Measurements from ENCODE around the gene SERTAD3. TPM values are rescaled to one million over a fixed set of nuclear protein-coding genes. Genes with fewer than 3 reads are reported as not detected.

The SERTAD3 gene
- total RNA-seq, 2 donors from 2014 or later = 47.7 to 62.6 TPM

DNA sequence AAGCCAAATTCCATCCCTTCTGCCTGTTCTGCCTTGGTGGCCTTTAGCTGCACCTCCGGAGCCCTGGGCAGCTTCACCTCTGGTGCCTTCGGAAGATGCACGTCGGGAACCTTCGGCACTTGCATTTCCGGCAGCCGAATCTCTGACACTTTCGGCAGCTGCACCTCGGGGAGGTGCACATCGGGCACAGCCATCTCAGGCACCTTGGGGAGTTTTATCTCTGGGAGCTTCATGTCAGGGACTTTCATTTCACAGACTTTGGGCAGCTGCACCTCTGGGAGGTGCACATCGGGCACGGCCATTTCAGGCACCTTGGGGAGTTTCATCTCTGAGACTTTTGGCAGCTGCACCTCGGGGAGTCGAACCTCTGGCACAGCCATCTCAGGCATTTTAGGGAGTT, 48.2 kb downstream of the SERTAD3 start:
- Mint-ChIP-seq H3K27ac (no peak overlapping the region), H3K27me3 (ENCODE audit: insufficient read depth) (peaks cover 43% of the 10 kb centered on the region), H3K36me3 (ENCODE audit: low read depth) (no peaks in the 10 kb centered on the region), H3K9me3 (no peaks in the 10 kb centered on the region), H3K4me3 (no peak overlapping the region), H3K4me1 (no peaks in the 10 kb centered on the region)
- WGBS, 2 experiments (ENCODE audit: insufficient coverage in 1 of 2, insufficient read length in 1 of 2) = 93 to 94% methylated on average over 11 to 14 of the region's 14 CpGs
- TF ChIP-seq, protein P1, sequence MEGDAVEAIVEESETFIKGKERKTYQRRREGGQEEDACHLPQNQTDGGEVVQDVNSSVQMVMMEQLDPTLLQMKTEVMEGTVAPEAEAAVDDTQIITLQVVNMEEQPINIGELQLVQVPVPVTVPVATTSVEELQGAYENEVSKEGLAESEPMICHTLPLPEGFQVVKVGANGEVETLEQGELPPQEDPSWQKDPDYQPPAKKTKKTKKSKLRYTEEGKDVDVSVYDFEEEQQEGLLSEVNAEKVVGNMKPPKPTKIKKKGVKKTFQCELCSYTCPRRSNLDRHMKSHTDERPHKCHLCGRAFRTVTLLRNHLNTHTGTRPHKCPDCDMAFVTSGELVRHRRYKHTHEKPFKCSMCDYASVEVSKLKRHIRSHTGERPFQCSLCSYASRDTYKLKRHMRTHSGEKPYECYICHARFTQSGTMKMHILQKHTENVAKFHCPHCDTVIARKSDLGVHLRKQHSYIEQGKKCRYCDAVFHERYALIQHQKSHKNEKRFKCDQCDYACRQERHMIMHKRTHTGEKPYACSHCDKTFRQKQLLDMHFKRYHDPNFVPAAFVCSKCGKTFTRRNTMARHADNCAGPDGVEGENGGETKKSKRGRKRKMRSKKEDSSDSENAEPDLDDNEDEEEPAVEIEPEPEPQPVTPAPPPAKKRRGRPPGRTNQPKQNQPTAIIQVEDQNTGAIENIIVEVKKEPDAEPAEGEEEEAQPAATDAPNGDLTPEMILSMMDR (conservative IDR thresholded peaks at IDR 0.05) = no peak
- Histone ChIP-seq H3K36me3 (ENCODE audit: control insufficient read depth, insufficient read depth, low read length) (no peaks in the 10 kb centered on the region), H3K9me3 (ENCODE audit: control insufficient read depth, low read length) (no peaks in the 10 kb centered on the region), H3K4me1 (ENCODE audit: control insufficient read depth, insufficient read depth, low read length) (no peaks in the 10 kb centered on the region), H3K27ac (ENCODE audit: low read depth, low read length) (no peak overlapping the region), H3K9ac (ENCODE audit: extremely low read depth, low read length, poor library complexity, severe bottlenecking) (no peak overlapping the region), H3K27me3 (ENCODE audit: control insufficient read depth, insufficient read depth, low read length, poor library complexity, severe bottlenecking) (no peaks in the 10 kb centered on the region), H3K4me3 (ENCODE audit: low read length) (no peak overlapping the region)
- no peak for DNase-seq

DNA sequence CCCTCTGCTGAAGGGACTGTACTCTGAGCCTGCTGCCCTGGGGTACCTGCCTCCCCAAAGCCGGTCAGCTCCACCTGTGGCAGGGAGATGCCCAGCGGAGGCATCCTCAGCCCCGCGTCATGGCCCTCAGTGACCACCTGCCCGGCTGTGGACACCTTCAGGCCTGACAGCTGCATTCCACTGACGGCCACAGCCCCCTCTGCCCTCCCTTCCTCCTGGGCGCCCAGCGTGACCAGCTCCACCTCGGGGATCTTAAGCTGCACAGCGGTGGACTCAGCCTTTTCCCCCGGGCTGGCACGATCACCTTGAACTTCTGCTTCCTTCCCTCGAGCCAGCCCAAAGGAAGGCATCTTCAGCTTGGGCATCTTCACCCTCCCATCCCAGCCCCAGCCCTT, 49.3 kb downstream of the SERTAD3 start:
- no peak for DNase-seq
- WGBS, 2 experiments (ENCODE audit: insufficient coverage in 1 of 2, insufficient read length in 1 of 2) = 81 to 85% methylated on average over 13 of the region's 13 CpGs
- Histone ChIP-seq H3K27ac (ENCODE audit: low read depth, low read length) (no peak overlapping the region), H3K4me3 (ENCODE audit: low read length) (no peak overlapping the region), H3K4me1 (ENCODE audit: control insufficient read depth, insufficient read depth, low read length) (no peaks in the 10 kb centered on the region), H3K9ac (ENCODE audit: extremely low read depth, low read length, poor library complexity, severe bottlenecking) (no peak overlapping the region), H3K27me3 (ENCODE audit: control insufficient read depth, insufficient read depth, low read length, poor library complexity, severe bottlenecking) (no peaks in the 10 kb centered on the region), H3K9me3 (ENCODE audit: control insufficient read depth, low read length) (no peaks in the 10 kb centered on the region), H3K36me3 (ENCODE audit: control insufficient read depth, insufficient read depth, low read length) (no peaks in the 10 kb centered on the region)
- Mint-ChIP-seq H3K9me3 (no peaks in the 10 kb centered on the region), H3K36me3 (ENCODE audit: low read depth) (no peaks in the 10 kb centered on the region), H3K4me1 (peaks cover 4% of the 10 kb centered on the region), H3K27ac (no peak overlapping the region), H3K27me3 (ENCODE audit: insufficient read depth) (peaks cover 36% of the 10 kb centered on the region), H3K4me3 (no peak overlapping the region)
- TF ChIP-seq, protein P1 (conservative IDR thresholded peaks at IDR 0.05) = no peak

DNA sequence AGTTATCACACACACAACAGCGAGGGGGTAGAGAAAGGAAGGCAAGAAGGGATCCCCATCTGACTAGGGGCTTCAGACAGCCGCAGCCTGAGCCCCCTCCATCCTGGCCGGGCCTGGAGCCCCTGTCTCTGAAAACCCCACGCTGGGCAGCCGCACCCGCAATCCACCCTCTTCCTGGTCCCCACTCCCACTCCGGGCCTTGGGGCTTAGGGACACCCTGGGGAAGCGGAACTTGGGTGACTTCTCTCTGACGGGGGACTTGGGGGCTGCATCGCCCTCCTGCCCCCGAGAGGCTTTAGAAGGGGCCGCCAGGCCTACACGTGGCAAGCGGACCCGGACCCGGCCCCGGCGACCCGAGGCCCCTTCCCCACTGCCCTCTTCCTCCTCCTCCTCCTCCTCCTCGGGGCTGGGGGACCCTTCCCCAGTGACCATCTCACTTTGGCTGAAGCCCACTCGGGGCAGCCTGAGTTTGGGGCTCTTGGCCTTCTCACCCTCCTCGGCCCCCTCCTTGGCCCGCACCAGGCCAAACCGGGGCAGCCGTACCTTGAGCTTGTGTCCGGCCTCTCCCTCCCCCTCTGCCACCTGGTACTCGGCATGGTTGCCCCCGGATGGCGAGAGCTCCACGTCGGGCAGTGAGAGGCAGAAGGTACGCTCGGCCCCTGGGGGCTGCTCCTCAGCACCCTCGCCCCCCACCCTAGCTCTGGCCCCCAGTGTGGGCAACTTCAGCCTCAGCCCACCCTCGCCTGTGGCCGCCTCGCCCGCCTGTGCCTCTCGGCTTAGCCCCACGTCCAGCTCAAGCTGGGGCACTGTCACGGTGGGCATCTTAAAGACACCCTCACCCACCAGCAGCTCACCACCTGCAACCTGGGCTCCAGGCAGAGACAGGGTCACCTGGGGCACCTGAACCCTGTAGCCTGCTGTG, 50.0 kb downstream of the SERTAD3 start:
- H3K36me3 Mint-ChIP-seq (ENCODE audit: low read depth) = no peaks in the 10 kb centered on the region
- Histone ChIP-seq H3K4me1 (ENCODE audit: control insufficient read depth, insufficient read depth, low read length) (no peaks in the 10 kb centered on the region), H3K9me3 (ENCODE audit: control insufficient read depth, low read length) (no peaks in the 10 kb centered on the region), H3K27me3 (ENCODE audit: control insufficient read depth, insufficient read depth, low read length, poor library complexity, severe bottlenecking) (no peaks in the 10 kb centered on the region), H3K27ac (ENCODE audit: low read depth, low read length) (no peak overlapping the region), H3K9ac (ENCODE audit: extremely low read depth, low read length, poor library complexity, severe bottlenecking) (no peak overlapping the region), H3K36me3 (ENCODE audit: control insufficient read depth, insufficient read depth, low read length) (no peaks in the 10 kb centered on the region), H3K4me3 (ENCODE audit: low read length) (no peak overlapping the region)
- no peak for DNase-seq
- TF ChIP-seq, protein P1 (conservative IDR thresholded peaks at IDR 0.05) = no peak
- WGBS, 2 experiments (ENCODE audit: insufficient coverage in 1 of 2, insufficient read length in 1 of 2) = 89 to 95% methylated on average over 16 to 41 of the region's 41 CpGs
- no peak overlapping the region for H3K27ac Mint-ChIP-seq
- peaks cover 4% of the 10 kb centered on the region for H3K4me1 Mint-ChIP-seq
- no peaks in the 10 kb centered on the region for H3K9me3 Mint-ChIP-seq
- no peak overlapping the region for H3K4me3 Mint-ChIP-seq
- peaks cover 30% of the 10 kb centered on the region for H3K27me3 Mint-ChIP-seq (ENCODE audit: insufficient read depth)
